Measurements from ENCODE around the gene ABCA10. TPM values are rescaled to one million over a fixed set of nuclear protein-coding genes. Genes with fewer than 3 reads are reported as not detected.

Gene ABCA10
- total and polyA plus RNA-seq, 2 of the 13 experiments (the other 11 are each of a cell fraction or from before 2014, with no cell fraction given), result 0.02 to 0.08 TPM

GRCh38 chr17:69268543-69269014, 40.0 kb upstream of the ABCA10 start (continued):
- TF ChIP-seq THAP7 (CRISPR knock-in tag; IDR thresholded peaks at IDR 0.05) (no peak), THYN1 (CRISPR knock-in tag; IDR thresholded peaks at IDR 0.05; ENCODE audit: borderline replicate concordance, low read depth) (no peak), TAF15 (IDR thresholded peaks at IDR 0.05; ENCODE audit: low read depth, low read length, poor library complexity, severe bottlenecking) (no peak), LCORL (IDR thresholded peaks at IDR 0.05) (no peak), LCORL (CRISPR knock-in tag; IDR thresholded peaks at IDR 0.05) (peak; percentile 73), GATA4 (IDR thresholded peaks at IDR 0.05; ENCODE audit: borderline replicate concordance, low read depth) (no peak), ZNF547 (CRISPR knock-in tag; IDR thresholded peaks at IDR 0.05) (no peak), ZNF703 (CRISPR knock-in tag; IDR thresholded peaks at IDR 0.05; ENCODE audit: borderline replicate concordance) (no peak), PHB2 (IDR thresholded peaks at IDR 0.05; ENCODE audit: partially characterized antibody) (no peak), MAZ (IDR thresholded peaks at IDR 0.05; ENCODE audit: borderline replicate concordance, low read depth, low read length) (no peak), MAZ (CRISPR knock-in tag; IDR thresholded peaks at IDR 0.05; ENCODE audit: low read depth) (no peak), EHMT2 (IDR thresholded peaks at IDR 0.05; ENCODE audit: borderline replicate concordance, low read depth, low read length) (peak; percentile 27; the same call in 1 of the 2 replicates), HHEX (CRISPR knock-in tag; IDR thresholded peaks at IDR 0.05) (no peak), HIC2 (CRISPR knock-in tag; IDR thresholded peaks at IDR 0.05; ENCODE audit: low read depth) (no peak), SRSF9 (IDR thresholded peaks at IDR 0.05; ENCODE audit: borderline replicate concordance, insufficient read depth, low read depth, low read length, poor library complexity, severe bottlenecking) (no peak), RBAK (CRISPR knock-in tag; IDR thresholded peaks at IDR 0.05) (no peak), LBX2 (CRISPR knock-in tag; IDR thresholded peaks at IDR 0.05; ENCODE audit: borderline replicate concordance) (no peak), ZNF598 (CRISPR knock-in tag; IDR thresholded peaks at IDR 0.05; ENCODE audit: borderline replicate concordance) (no peak), ZNF232 (CRISPR knock-in tag; IDR thresholded peaks at IDR 0.05; ENCODE audit: borderline replicate concordance) (no peak), JDP2 (CRISPR knock-in tag; IDR thresholded peaks at IDR 0.05; ENCODE audit: borderline replicate concordance) (no peak), ZBTB7B (CRISPR knock-in tag; IDR thresholded peaks at IDR 0.05) (no peak), SP2 (CRISPR knock-in tag; IDR thresholded peaks at IDR 0.05) (no peak), HNRNPUL1 (IDR thresholded peaks at IDR 0.05; ENCODE audit: low read depth, low read length) (no peak), ADNP (CRISPR knock-in tag; IDR thresholded peaks at IDR 0.05) (no peak), NRL (CRISPR knock-in tag; IDR thresholded peaks at IDR 0.05; ENCODE audit: borderline replicate concordance) (no peak), ZEB1 (IDR thresholded peaks at IDR 0.05; ENCODE audit: insufficient replicate concordance, low read depth) (no peak), NCOA5 (CRISPR knock-in tag; IDR thresholded peaks at IDR 0.05) (no peak)
- TF ChIP-seq, protein P1, sequence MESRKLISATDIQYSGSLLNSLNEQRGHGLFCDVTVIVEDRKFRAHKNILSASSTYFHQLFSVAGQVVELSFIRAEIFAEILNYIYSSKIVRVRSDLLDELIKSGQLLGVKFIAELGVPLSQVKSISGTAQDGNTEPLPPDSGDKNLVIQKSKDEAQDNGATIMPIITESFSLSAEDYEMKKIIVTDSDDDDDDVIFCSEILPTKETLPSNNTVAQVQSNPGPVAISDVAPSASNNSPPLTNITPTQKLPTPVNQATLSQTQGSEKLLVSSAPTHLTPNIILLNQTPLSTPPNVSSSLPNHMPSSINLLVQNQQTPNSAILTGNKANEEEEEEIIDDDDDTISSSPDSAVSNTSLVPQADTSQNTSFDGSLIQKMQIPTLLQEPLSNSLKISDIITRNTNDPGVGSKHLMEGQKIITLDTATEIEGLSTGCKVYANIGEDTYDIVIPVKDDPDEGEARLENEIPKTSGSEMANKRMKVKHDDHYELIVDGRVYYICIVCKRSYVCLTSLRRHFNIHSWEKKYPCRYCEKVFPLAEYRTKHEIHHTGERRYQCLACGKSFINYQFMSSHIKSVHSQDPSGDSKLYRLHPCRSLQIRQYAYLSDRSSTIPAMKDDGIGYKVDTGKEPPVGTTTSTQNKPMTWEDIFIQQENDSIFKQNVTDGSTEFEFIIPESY (CRISPR knock-in tag; IDR thresholded peaks at IDR 0.05), result no peak
